Coronary artery (tissue), 2 donors: ENCODE data around the gene GRID2.

Experiments used
- DNase-seq: peaks from one replicate; pipeline ENCODE4 v3.0.0-alpha.2; 2017; ENCODE audit warnings: low spot score
- H3K27ac ChIP-seq, 2 donors: fragments of 200-600 bp; sonication (generic); one replicate each; pipeline ENCODE4 v1.5.1; 2016 to 2019
- H3K4me3 ChIP-seq: fragments of 200-600 bp; sonication (generic); 2 replicates; pipeline ENCODE4 v1.5.1; 2016; ENCODE audit warnings: mild to moderate bottlenecking, moderate library complexity
- CTCF ChIP-seq: fragments of 200-600 bp; sonication (generic); IDR thresholded peaks from one replicate; pipeline ENCODE4 v1.5.1; 2019; ENCODE audit warnings: antibody characterized with exemption

The GRID2 gene

GRCh38 chr4:93788712-93789111, 1484.9 kb downstream of the GRID2 start:
- Histone ChIP-seq H3K4me3 (no peak overlapping the region), H3K27ac (no peak overlapping the region)
- DNase-seq: no peak
- TF ChIP-seq CTCF: no peak

GRCh38 chr4:93791570-93792195, 1487.9 kb downstream of the GRID2 start:
- H3K27ac ChIP-seq: no peak overlapping the region
- TF ChIP-seq CTCF: no peak
- no peak overlapping the region for H3K4me3 ChIP-seq
- no peak for DNase-seq

DNA sequence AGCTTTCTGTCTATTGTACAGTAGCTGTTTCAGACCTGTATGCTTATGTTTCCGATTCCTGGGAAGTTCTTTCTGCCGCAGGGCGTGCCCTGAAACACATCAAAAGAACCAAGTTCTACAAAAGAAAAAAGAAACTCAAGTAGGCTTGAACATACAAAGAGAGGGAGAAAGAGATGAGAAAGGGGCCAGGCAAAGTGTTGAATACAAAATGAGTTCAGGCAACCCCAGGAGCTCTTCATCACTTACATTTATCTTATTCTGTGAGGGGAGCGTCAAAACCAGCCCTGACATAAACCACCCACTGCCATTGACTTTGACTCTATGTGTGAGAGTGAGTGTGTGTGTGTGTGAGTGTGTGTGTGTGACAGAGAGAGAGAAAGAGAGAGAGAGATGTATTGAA, 1498.3 kb downstream of the GRID2 start:
- no peak overlapping the region for H3K27ac ChIP-seq
- H3K4me3 ChIP-seq: no peak overlapping the region
- DNase-seq: no peak
- TF ChIP-seq CTCF: no peak

GRCh38 chr4:93809773-93810172, 1506.0 kb downstream of the GRID2 start:
- Histone ChIP-seq H3K27ac (no peak overlapping the region), H3K4me3 (no peak overlapping the region)
- DNase-seq: no peak
- TF ChIP-seq CTCF: no peak

GRCh38 chr4:93810340-93810992, 1506.7 kb downstream of the GRID2 start:
- Histone ChIP-seq H3K27ac (no peak overlapping the region), H3K4me3 (no peak overlapping the region)
- no peak for DNase-seq
- TF ChIP-seq CTCF: no peak

DNA sequence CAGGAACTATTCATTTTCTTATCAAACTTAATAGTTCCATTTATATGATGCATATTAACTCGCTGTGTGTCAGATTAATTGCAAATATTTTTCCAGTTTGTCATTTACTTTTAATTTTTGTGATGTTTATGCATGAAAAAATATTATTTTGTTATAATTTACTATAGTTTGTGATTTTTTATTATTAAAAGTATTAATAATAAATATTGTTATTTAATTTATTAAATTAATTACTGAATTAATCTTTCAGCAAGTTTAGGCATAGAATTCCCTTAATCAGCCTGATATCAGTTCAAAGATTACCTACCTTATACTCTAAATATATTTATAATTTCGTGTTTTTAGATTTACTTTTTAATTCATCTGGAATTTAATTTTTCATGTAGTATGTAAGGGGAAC, 1509.3 kb downstream of the GRID2 start:
- no peak for TF ChIP-seq CTCF
- no peak for DNase-seq

GRCh38 chr4:93814141-93814540, 1510.4 kb downstream of the GRID2 start:
- no peak overlapping the region for H3K27ac ChIP-seq
- no peak for TF ChIP-seq CTCF
- DNase-seq: no peak

More for the DNA sequence above, 1509.3 kb downstream of the GRID2 start:
- no peak overlapping the region for H3K4me3 ChIP-seq
- H3K27ac ChIP-seq: no peak overlapping the region

More at GRCh38 chr4:93814141-93814540, 1510.4 kb downstream of the GRID2 start:
- H3K4me3 ChIP-seq: no peak overlapping the region
